ENCODE data around the gene TULP4. TPM values are rescaled to one million over a fixed set of nuclear protein-coding genes. Genes with fewer than 3 reads are reported as not detected.

TULP4 gene
- total RNA-seq, 1 donor from 2014 or later: 104 TPM

- H3K4me3 ChIP-seq: no peak overlapping the region
- ATAC-seq (no peak), DNase-seq (no peak)
- intact Hi-C loops (cut with DNase I): no loop called here
- peaks cover 12% of the 10 kb centered on the region for H3K36me3 ChIP-seq
- no peaks in the 10 kb centered on the region for H3K27me3 ChIP-seq (ENCODE audit: low read depth)
- H3K27ac ChIP-seq: no peak overlapping the region
- no peaks in the 10 kb centered on the region for H3K4me1 ChIP-seq
- TF ChIP-seq CTCF (IDR thresholded peaks at IDR 0.05): no peak
- no peaks in the 10 kb centered on the region for H3K9me3 ChIP-seq
These were observed 105.5 kb downstream of the TULP4 start for GRCh38 chr6:158417760-158418098.

- no peak overlapping the region for H3K4me3 ChIP-seq
- no peak for ATAC-seq
- H3K4me1 ChIP-seq: no peaks in the 10 kb centered on the region
- no peaks in the 10 kb centered on the region for H3K27me3 ChIP-seq (ENCODE audit: low read depth)
- intact Hi-C loops (cut with DNase I): no loop called here
- no peak overlapping the region for H3K27ac ChIP-seq
- TF ChIP-seq CTCF (IDR thresholded peaks at IDR 0.05): no peak
- no peak for DNase-seq
- no peaks in the 10 kb centered on the region for H3K9me3 ChIP-seq
- peaks cover 8% of the 10 kb centered on the region for H3K36me3 ChIP-seq
These were observed 106.2 kb downstream of the TULP4 start for GRCh38 chr6:158418501-158418900.

DNA sequence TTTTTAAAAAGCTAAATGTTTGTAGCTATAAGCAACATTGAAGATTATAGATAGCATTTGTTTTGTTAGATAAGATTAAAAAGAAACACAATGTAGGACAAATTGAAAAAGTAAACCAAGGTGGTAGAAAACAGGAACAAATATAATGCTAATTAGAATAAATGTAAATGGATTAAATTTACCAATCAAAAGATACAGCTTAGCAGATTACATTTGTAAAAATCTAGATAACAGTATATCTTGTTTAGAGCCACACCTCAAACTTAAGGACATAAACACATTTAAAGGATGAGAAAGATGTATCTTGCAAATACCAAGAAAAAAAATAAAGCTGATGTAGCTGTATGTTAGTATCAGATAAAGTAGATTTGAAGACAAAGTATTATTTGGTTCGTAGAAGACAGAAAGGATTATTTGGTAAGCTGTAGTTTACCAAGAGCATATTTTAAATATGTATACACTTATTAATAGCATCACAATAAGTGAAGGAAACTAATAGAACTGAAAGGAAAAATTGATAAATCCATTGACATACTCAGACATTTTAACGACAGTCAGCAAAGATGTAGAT, 107.2 kb downstream of the TULP4 start:
- TF ChIP-seq CTCF (IDR thresholded peaks at IDR 0.05): no peak
- H3K4me1 ChIP-seq: no peaks in the 10 kb centered on the region
- ATAC-seq: no peak

GRCh38 chr6:158421381-158421780, 109.1 kb downstream of the TULP4 start:
- no peaks in the 10 kb centered on the region for H3K9me3 ChIP-seq
- H3K36me3 ChIP-seq: no peaks in the 10 kb centered on the region
- ATAC-seq: no peak
- intact Hi-C loops (cut with DNase I): no loop called here
- H3K27me3 ChIP-seq (ENCODE audit: low read depth): no peaks in the 10 kb centered on the region
- H3K4me1 ChIP-seq: no peaks in the 10 kb centered on the region
- no peak overlapping the region for H3K4me3 ChIP-seq
- DNase-seq: no peak
- no peak overlapping the region for H3K27ac ChIP-seq
- TF ChIP-seq CTCF (IDR thresholded peaks at IDR 0.05): no peak

More for the DNA sequence above, 107.2 kb downstream of the TULP4 start:
- Histone ChIP-seq H3K9me3 (no peaks in the 10 kb centered on the region), H3K36me3 (no peaks in the 10 kb centered on the region), H3K4me3 (no peak overlapping the region), H3K27me3 (ENCODE audit: low read depth) (no peaks in the 10 kb centered on the region), H3K27ac (no peak overlapping the region)
- intact Hi-C loops (cut with DNase I): no loop called here
- DNase-seq: no peak

DNA sequence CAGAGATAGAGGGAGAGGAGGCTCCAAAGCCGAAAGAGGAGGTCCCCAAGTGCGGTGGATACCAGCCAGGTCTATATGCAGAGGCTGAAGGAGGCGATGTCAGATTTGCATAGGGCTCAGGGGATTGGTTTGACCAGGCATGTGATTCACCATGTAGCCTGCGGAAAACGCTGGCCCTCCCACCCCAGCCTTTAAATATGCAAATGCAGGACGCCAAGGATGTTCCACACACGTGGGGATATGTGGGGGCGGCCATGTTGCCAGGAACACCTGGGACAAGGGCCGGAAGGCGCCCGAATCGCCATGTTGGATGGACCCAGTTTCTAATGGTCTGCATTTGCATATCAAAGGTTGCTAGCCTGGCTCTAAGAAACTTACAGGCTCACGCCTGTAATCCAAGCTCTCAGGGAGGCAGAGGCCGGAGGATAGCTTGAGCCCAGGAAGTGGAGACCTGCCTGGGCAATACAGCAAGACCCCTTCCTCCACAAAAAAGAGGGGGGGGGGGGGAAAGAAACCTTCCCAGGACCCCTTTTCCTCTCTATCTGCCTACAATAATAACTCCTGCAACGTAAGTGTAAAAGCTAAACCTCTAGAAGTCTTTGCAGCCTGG, 110.5 kb downstream of the TULP4 start:
- no peak for ATAC-seq
- TF ChIP-seq CTCF (IDR thresholded peaks at IDR 0.05): no peak
- Histone ChIP-seq H3K9me3 (no peaks in the 10 kb centered on the region), H3K4me1 (no peaks in the 10 kb centered on the region), H3K36me3 (no peaks in the 10 kb centered on the region), H3K4me3 (no peak overlapping the region), H3K27me3 (ENCODE audit: low read depth) (no peaks in the 10 kb centered on the region), H3K27ac (no peak overlapping the region)
- no peak for DNase-seq
- intact Hi-C loops (cut with DNase I): no loop called here
